WTC11 (cell line): ENCODE results near the gene ADGRV1. TPM values are rescaled to one million over a fixed set of nuclear protein-coding genes. Genes with fewer than 3 reads are reported as not detected.

ENCODE experiments used
- ATAC-seq: fragments of 200-7000 bp; cut with Tn5 transposase; 2 replicates; pipeline ENCODE4 v1.10.0; 2021; ENCODE audit warnings: mild to moderate bottlenecking, moderate library complexity
- CTCF ChIA-PET: fragments of 300-600 bp; sonication (Branson Sonifier 250); formaldehyde crosslinking; loops from one replicate; lab custom pipeline; 2021; ENCODE audit warnings: antibody characterized with exemption; lab: Charles Lee
- POLR2A ChIA-PET: fragments of 350-600 bp; sonication (Branson Sonifier 250); formaldehyde crosslinking; loops from one replicate; lab custom pipeline; 2021; ENCODE audit warnings: antibody characterized with exemption; lab: Charles Lee
- DNase-seq: peaks from one replicate; pipeline ENCODE4 v3.0.0; 2021; ENCODE audit warnings: low spot score
- H3K27ac Mint-ChIP-seq: 2 replicates; pipeline ENCODE4 v1.8.0; 2021; ENCODE audit warnings: mixed read lengths
- H3K27me3 Mint-ChIP-seq: 2 replicates; pipeline ENCODE4 v1.8.0; 2021; ENCODE audit warnings: low read depth, mild to moderate bottlenecking, moderate library complexity, mixed read lengths
- H3K36me3 Mint-ChIP-seq: 2 replicates; pipeline ENCODE4 v1.8.0; 2021; ENCODE audit warnings: mixed read lengths
- H3K4me1 Mint-ChIP-seq: 2 replicates; pipeline ENCODE4 v1.8.0; 2022; ENCODE audit warnings: mixed read lengths
- H3K4me3 Mint-ChIP-seq: 2 replicates; pipeline ENCODE4 v1.8.0; 2021; ENCODE audit warnings: mild to moderate bottlenecking, moderate library complexity, mixed read lengths
- H3K9me3 Mint-ChIP-seq: 2 replicates; pipeline ENCODE4 v1.8.0; 2021; ENCODE audit warnings: mixed read lengths
- CDX4 ChIP-seq: fragments of 250-450 bp; sonication (Bioruptor Pico); IDR thresholded peaks from 2 replicates; pipeline ENCODE4 v1.9.0; 2021; ENCODE audit warnings: moderate library complexity, mild to moderate bottlenecking, inconsistent platforms, borderline replicate concordance
- CREB1 ChIP-seq: sonication (generic); formaldehyde crosslinking; IDR thresholded peaks from 2 replicates; pipeline ENCODE4 v1.8.0; 2023; ENCODE audit warnings: mild to moderate bottlenecking, missing genetic modification reagents
- CTCF ChIP-seq: fragments of 200-600 bp; IDR thresholded peaks from 2 replicates; pipeline ENCODE4 v1.8.0; 2022; ENCODE audit warnings: antibody characterized with exemption
- EMX1 ChIP-seq: fragments of 250-450 bp; sonication (Bioruptor Pico); IDR thresholded peaks from 2 replicates; pipeline ENCODE4 v1.8.0; 2021; ENCODE audit warnings: mild to moderate bottlenecking
- FOXJ3 ChIP-seq: sonication (generic); formaldehyde crosslinking; IDR thresholded peaks from 2 replicates; pipeline ENCODE4 v1.9.0; 2021; ENCODE audit warnings: missing genetic modification reagents, mild to moderate bottlenecking, borderline replicate concordance
- FOXK1 ChIP-seq: sonication (generic); formaldehyde crosslinking; IDR thresholded peaks from 2 replicates; pipeline ENCODE4 v1.8.0; 2022; ENCODE audit warnings: mild to moderate bottlenecking, moderate library complexity, missing genetic modification reagents
- GRHL2 ChIP-seq: fragments of 250-450 bp; sonication (Bioruptor Pico); IDR thresholded peaks from 2 replicates; pipeline ENCODE4 v1.8.0; 2022; ENCODE audit warnings: mild to moderate bottlenecking, moderate library complexity; ENCODE audit not compliant: insufficient replicate concordance, severe bottlenecking
- HMGA2 ChIP-seq: fragments of 250-450 bp; sonication (Bioruptor Pico); IDR thresholded peaks from 2 replicates; pipeline ENCODE4 v1.4.0; 2021; ENCODE audit warnings: mild to moderate bottlenecking, moderate library complexity
- NR3C1 ChIP-seq: sonication (generic); formaldehyde crosslinking; conservative IDR thresholded peaks from 2 replicates; pipeline ENCODE4 v1.8.1; 2023; ENCODE audit warnings: low read depth, mild to moderate bottlenecking, missing genetic modification reagents
- RELA ChIP-seq: sonication (generic); formaldehyde crosslinking; IDR thresholded peaks from 2 replicates; pipeline ENCODE4 v1.8.1; 2022; ENCODE audit warnings: missing genetic modification reagents, mild to moderate bottlenecking, borderline replicate concordance
- SMAD3 ChIP-seq: sonication (generic); formaldehyde crosslinking; IDR thresholded peaks from 2 replicates; pipeline ENCODE4 v1.8.0; 2022; ENCODE audit warnings: missing genetic modification reagents, mild to moderate bottlenecking, borderline replicate concordance
- SMAD4 ChIP-seq: sonication (generic); formaldehyde crosslinking; IDR thresholded peaks from 2 replicates; pipeline ENCODE4 v1.8.0; 2022; ENCODE audit warnings: mild to moderate bottlenecking, missing genetic modification reagents
- ZBTB21 ChIP-seq: sonication (generic); formaldehyde crosslinking; IDR thresholded peaks from 2 replicates; pipeline ENCODE4 v1.8.1; 2023; ENCODE audit warnings: mild to moderate bottlenecking, missing genetic modification reagents, borderline replicate concordance
- ZNF121 ChIP-seq: sonication (generic); formaldehyde crosslinking; IDR thresholded peaks from 2 replicates; pipeline ENCODE4 v1.8.0; 2023; ENCODE audit warnings: missing genetic modification reagents
- ZNF317 ChIP-seq: sonication (generic); formaldehyde crosslinking; IDR thresholded peaks from 2 replicates; pipeline ENCODE4 v1.8.1; 2023; ENCODE audit warnings: low read depth, mild to moderate bottlenecking, moderate library complexity, missing genetic modification reagents, borderline replicate concordance
- ZNF396 ChIP-seq: fragments of 250-450 bp; sonication (Bioruptor Pico); IDR thresholded peaks from 2 replicates; pipeline ENCODE4 v1.8.0; 2021; ENCODE audit warnings: mild to moderate bottlenecking, moderate library complexity, borderline replicate concordance
- total RNA-seq: library from RNA; stranded (reverse); gene quantifications from 3 replicates; pipeline ENCODE4 v1.2.3, GENCODE V29; 2021
- TF ChIP-seq, protein P1 (sequence below): sonication (generic); formaldehyde crosslinking; IDR thresholded peaks from 2 replicates; pipeline ENCODE4 v1.8.0; 2023; ENCODE audit warnings: mild to moderate bottlenecking, missing genetic modification reagents
- TF ChIP-seq, protein P2 (sequence below): sonication (generic); formaldehyde crosslinking; IDR thresholded peaks from 2 replicates; pipeline ENCODE4 v1.8.0; 2022; ENCODE audit warnings: mild to moderate bottlenecking, missing genetic modification reagents
- TF ChIP-seq, protein P3 (sequence below): fragments of 250-450 bp; sonication (Bioruptor Pico); IDR thresholded peaks from 2 replicates; pipeline ENCODE4 v1.8.0; 2021; ENCODE audit warnings: mild to moderate bottlenecking

ADGRV1 gene
- total RNA-seq, 1 experiment from 2014 or later = 74.5 TPM

- Mint-ChIP-seq H3K27me3 (no peaks in the 10 kb centered on the region), H3K27ac (no peak overlapping the region), H3K36me3 (no peaks in the 10 kb centered on the region), H3K4me1 (peaks cover 57% of the 10 kb centered on the region), H3K4me3 (no peak overlapping the region), H3K9me3 (peaks cover 6% of the 10 kb centered on the region; the same call in 1 of the 2 replicates)
- DNase-seq (no peak), ATAC-seq (no peak)
- CTCF ChIA-PET = no interaction called here
- TF ChIP-seq HMGA2 (CRISPR knock-in tag) = peak; percentile 63
- no peak for TF ChIP-seq ZNF317 (CRISPR knock-in tag)
- no peak for TF ChIP-seq GRHL2 (CRISPR knock-in tag)
- TF ChIP-seq, protein P1, sequence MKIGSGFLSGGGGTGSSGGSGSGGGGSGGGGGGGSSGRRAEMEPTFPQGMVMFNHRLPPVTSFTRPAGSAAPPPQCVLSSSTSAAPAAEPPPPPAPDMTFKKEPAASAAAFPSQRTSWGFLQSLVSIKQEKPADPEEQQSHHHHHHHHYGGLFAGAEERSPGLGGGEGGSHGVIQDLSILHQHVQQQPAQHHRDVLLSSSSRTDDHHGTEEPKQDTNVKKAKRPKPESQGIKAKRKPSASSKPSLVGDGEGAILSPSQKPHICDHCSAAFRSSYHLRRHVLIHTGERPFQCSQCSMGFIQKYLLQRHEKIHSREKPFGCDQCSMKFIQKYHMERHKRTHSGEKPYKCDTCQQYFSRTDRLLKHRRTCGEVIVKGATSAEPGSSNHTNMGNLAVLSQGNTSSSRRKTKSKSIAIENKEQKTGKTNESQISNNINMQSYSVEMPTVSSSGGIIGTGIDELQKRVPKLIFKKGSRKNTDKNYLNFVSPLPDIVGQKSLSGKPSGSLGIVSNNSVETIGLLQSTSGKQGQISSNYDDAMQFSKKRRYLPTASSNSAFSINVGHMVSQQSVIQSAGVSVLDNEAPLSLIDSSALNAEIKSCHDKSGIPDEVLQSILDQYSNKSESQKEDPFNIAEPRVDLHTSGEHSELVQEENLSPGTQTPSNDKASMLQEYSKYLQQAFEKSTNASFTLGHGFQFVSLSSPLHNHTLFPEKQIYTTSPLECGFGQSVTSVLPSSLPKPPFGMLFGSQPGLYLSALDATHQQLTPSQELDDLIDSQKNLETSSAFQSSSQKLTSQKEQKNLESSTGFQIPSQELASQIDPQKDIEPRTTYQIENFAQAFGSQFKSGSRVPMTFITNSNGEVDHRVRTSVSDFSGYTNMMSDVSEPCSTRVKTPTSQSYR (CRISPR knock-in tag) = no peak
- no peak for TF ChIP-seq NR3C1
- no peak for TF ChIP-seq ZNF396 (CRISPR knock-in tag)
- TF ChIP-seq CDX4 = no peak
- TF ChIP-seq, protein P2, sequence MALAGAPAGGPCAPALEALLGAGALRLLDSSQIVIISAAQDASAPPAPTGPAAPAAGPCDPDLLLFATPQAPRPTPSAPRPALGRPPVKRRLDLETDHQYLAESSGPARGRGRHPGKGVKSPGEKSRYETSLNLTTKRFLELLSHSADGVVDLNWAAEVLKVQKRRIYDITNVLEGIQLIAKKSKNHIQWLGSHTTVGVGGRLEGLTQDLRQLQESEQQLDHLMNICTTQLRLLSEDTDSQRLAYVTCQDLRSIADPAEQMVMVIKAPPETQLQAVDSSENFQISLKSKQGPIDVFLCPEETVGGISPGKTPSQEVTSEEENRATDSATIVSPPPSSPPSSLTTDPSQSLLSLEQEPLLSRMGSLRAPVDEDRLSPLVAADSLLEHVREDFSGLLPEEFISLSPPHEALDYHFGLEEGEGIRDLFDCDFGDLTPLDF = no peak
- POLR2A ChIA-PET = no interaction called here
Observed at GRCh38 chr5:90551376-90551775, 7.2 kb upstream of the ADGRV1 start.

- CTCF ChIA-PET = no interaction called here
Observed at GRCh38 chr5:90553711-90554110, 4.9 kb upstream of the ADGRV1 start.

GRCh38 chr5:90554358-90555006, 4.1 kb upstream of the ADGRV1 start:
- H3K27me3 Mint-ChIP-seq = no peaks in the 10 kb centered on the region
- peak overlapping the region; percentile 67 for H3K27ac Mint-ChIP-seq
- H3K36me3 Mint-ChIP-seq = no peaks in the 10 kb centered on the region

More at GRCh38 chr5:90553711-90554110, 4.9 kb upstream of the ADGRV1 start:
- no peaks in the 10 kb centered on the region for H3K36me3 Mint-ChIP-seq
- H3K27me3 Mint-ChIP-seq = no peaks in the 10 kb centered on the region
- H3K27ac Mint-ChIP-seq = peak overlapping the region; percentile 21; the same call in 1 of the 2 replicates
- H3K9me3 Mint-ChIP-seq = peaks cover 6% of the 10 kb centered on the region; the same call in 1 of the 2 replicates
- H3K4me3 Mint-ChIP-seq = no peak overlapping the region
- H3K4me1 Mint-ChIP-seq = peaks cover 48% of the 10 kb centered on the region
- ATAC-seq (no peak), DNase-seq (no peak)
- TF ChIP-seq FOXJ3 (CRISPR knock-in tag) = no peak
- no peak for TF ChIP-seq ZBTB21 (CRISPR knock-in tag)
- TF ChIP-seq FOXK1 (CRISPR knock-in tag) = no peak
- TF ChIP-seq, protein P3, sequence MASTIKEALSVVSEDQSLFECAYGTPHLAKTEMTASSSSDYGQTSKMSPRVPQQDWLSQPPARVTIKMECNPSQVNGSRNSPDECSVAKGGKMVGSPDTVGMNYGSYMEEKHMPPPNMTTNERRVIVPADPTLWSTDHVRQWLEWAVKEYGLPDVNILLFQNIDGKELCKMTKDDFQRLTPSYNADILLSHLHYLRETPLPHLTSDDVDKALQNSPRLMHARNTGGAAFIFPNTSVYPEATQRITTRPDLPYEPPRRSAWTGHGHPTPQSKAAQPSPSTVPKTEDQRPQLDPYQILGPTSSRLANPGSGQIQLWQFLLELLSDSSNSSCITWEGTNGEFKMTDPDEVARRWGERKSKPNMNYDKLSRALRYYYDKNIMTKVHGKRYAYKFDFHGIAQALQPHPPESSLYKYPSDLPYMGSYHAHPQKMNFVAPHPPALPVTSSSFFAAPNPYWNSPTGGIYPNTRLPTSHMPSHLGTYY (CRISPR knock-in tag) = no peak
- no peak for TF ChIP-seq SMAD4 (CRISPR knock-in tag)
- no peak for TF ChIP-seq GRHL2 (CRISPR knock-in tag)
- no peak for TF ChIP-seq CREB1 (CRISPR knock-in tag)
- POLR2A ChIA-PET = no interaction called here

More at GRCh38 chr5:90554358-90555006, 4.1 kb upstream of the ADGRV1 start:
- ChIA-PET POLR2A (no interaction called here), CTCF (interaction anchor here (0.6 to 1.7 kb wide), 3 partner anchors 24 to 134 kb away, joined by 3 read pairs; partner anchors contain the start of genes LYSMD3, MBLAC2 and POLR3G)
- ATAC-seq (no peak), DNase-seq (no peak)
- H3K4me3 Mint-ChIP-seq = no peak overlapping the region
- H3K9me3 Mint-ChIP-seq = peaks cover 6% of the 10 kb centered on the region; the same call in 1 of the 2 replicates
- peaks cover 48% of the 10 kb centered on the region for H3K4me1 Mint-ChIP-seq
- TF ChIP-seq ZNF121 (CRISPR knock-in tag) (no peak), EMX1 (CRISPR knock-in tag) (no peak), SMAD3 (CRISPR knock-in tag) (no peak), CTCF (no peak), RELA (CRISPR knock-in tag) (no peak)
- TF ChIP-seq, protein P3 (CRISPR knock-in tag) = no peak
- TF ChIP-seq, all 79 proteins: peak for 0
